Gastroesophageal sphincter (tissue), 4 donors: Measurements from ENCODE around the gene MVB12B. TPM values are rescaled to one million over a fixed set of nuclear protein-coding genes. Genes with fewer than 3 reads are reported as not detected.
"Not testable (repeated sequence)": the region's sequence is repeated elsewhere in the genome, so short reads cannot be mapped to it uniquely, and the experiment has no call there.

ENCODE experiments used
- ATAC-seq: fragments of 150-250 bp; one replicate; pipeline ENCODE4 v1.9.1; 2016; ENCODE audit warnings: mild to moderate bottlenecking, moderate library complexity
- H3K27ac ChIP-seq, 4 donors: fragments of 200-600 bp; sonication (generic) in 3 of 4; 1 replicate in 3 of 4; 2 replicates in 1 of 4; pipeline ENCODE4 v1.5.1; 2016 to 2019
- H3K27me3 ChIP-seq: fragments of 200-600 bp; sonication (generic); one replicate; pipeline ENCODE4 v1.5.1; 2019
- H3K36me3 ChIP-seq, 2 donors: fragments of 200-600 bp; sonication (generic); one replicate each; pipeline ENCODE4 v1.5.1; 2019; ENCODE audit warnings: control low read depth in 1 of 2
- H3K4me1 ChIP-seq, 3 donors: fragments of 200-600 bp; sonication (generic); 1 replicate in 2 of 3; 2 replicates in 1 of 3; pipeline ENCODE4 v1.5.1; 2016 to 2019; ENCODE audit warnings: control low read depth in 2 of 3
- H3K4me3 ChIP-seq, 2 donors: fragments of 200-600 bp; sonication (generic); one replicate each; pipeline ENCODE4 v1.5.1; 2019; ENCODE audit warnings: mild to moderate bottlenecking in 1 of 2, moderate library complexity in 1 of 2
- H3K9me3 ChIP-seq, 3 donors: fragments of 200-600 bp; sonication (generic); one replicate each; pipeline ENCODE4 v1.5.1; 2017 to 2019; ENCODE audit warnings: control low read depth in 2 of 3
- CTCF ChIP-seq, 4 experiments: fragments of 200-600 bp in 2 of 4; fragments of 450-650 bp in 2 of 4; sonication (generic) in 1 of 4; IDR thresholded peaks; one replicate each; pipeline ENCODE4 v1.5.1; 2017 to 2019; ENCODE audit warnings: antibody characterized with exemption in 4 of 4, mild to moderate bottlenecking in 2 of 4, moderate library complexity in 2 of 4
- EP300 ChIP-seq: sonication (generic); formaldehyde crosslinking; IDR thresholded peaks from one replicate; pipeline ENCODE4 v1.6.1; 2017; ENCODE audit warnings: antibody characterized with exemption, mild to moderate bottlenecking
- POLR2A ChIP-seq, 2 donors: fragments of 450-650 bp; IDR thresholded peaks; one replicate each; pipeline ENCODE4 v1.6.1; 2017; ENCODE audit warnings: antibody characterized with exemption in 2 of 2, mild to moderate bottlenecking in 2 of 2, moderate library complexity in 1 of 2
- POLR2AphosphoS5 ChIP-seq: sonication (generic); formaldehyde crosslinking; IDR thresholded peaks from one replicate; pipeline ENCODE4 v1.6.1; 2017; ENCODE audit warnings: antibody characterized with exemption
- WGBS, 2 donors: methylation state at CpG; one replicate each; pipeline ENCODE4 v1.1.5; 2018; ENCODE audit warnings: low coverage in 1 of 2; 5-methylcytosine and 5-hydroxymethylcytosine counted together
- total RNA-seq, 4 donors: library from RNA; depleted of rRNA; stranded (reverse); fragments of >200 nt; gene quantifications; one replicate each; pipeline ENCODE4 v1.1.0, GENCODE V29; 2016

Gene MVB12B
- total RNA-seq, 4 donors from 2014 or later: 12.0 to 25.2 (median 15.9) TPM

DNA sequence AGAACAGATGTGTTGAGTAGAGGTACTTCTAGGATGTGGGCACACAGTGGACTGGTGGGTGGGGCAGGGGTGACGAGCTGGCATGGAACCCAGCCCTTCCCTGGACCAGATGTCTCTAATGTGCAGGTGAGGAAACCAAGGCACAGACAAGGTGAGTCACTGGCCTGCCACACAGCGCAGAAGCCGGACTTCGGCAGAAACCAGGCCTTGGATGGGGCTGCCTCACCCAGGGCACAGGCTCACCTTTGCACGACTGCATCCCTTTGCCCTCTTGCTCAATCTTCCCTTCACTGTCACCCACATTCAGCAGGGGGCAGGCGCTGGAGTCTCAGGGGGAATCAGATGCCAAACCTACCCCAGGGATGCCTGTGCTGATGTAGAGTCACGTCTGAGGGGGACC is 221.7 kb downstream of the MVB12B start:
- TF ChIP-seq EP300 (no peak), POLR2AphosphoS5 (no peak), POLR2A (IDR thresholded peaks at IDR 0.05) (no peak), CTCF (IDR thresholded peaks at IDR 0.05) (no peak)
- 62% methylated on average over 3 of the region's 7 CpGs; no CpG with 5 or more reads in 1 of the 2 donors for WGBS, 2 donors
- Histone ChIP-seq H3K4me1 (no peaks in the 10 kb centered on the region), H3K27ac (no peak overlapping the region), H3K9me3 (no peaks in the 10 kb centered on the region), H3K27me3 (peaks cover 5% of the 10 kb centered on the region), H3K4me3 (no peak overlapping the region), H3K36me3 (no peaks in the 10 kb centered on the region)
- ATAC-seq: no peak

DNA sequence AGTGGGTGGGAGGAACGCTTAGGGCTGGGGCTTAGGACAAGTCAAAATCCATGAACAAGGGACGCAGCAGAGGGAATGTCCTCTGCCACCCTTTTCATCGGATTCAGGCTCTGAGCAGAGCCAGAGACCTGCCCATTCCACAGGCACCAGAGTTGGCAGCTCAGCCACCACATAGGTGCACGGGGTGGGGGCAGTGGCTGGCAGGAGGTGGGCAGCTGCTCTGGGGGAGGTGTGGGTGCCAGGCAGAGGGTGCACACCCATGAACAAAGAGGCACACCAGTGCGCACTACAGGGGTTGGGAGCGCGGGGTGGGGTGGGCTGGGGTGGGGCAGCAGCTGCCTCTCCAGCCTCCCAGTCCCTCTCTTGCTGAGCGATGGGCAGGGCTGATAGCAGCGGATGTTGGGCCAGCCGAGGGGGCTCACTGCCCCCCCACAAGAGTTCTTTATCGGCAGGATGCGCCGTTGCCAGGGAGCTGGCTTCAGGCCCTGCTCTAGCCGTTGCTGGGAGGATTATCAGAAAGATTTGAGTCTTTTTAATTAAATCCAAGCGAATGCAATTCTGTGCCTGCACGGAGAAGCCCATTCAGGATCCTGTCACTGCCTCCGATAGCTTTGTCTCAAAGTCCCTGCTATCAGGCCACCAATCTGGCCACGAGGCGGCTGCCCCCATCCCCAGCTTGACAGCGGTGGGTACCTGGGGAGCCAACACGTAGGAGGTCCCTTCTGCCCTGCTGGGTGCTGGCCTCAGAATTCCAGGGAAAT is 222.8 kb downstream of the MVB12B start:
- Histone ChIP-seq H3K27ac (no peak overlapping the region), H3K9me3 (no peaks in the 10 kb centered on the region), H3K4me3 (no peak overlapping the region), H3K36me3 (no peaks in the 10 kb centered on the region), H3K4me1 (no peaks in the 10 kb centered on the region), H3K27me3 (peaks cover 5% of the 10 kb centered on the region)
- WGBS, 2 donors: 83% methylated on average over 1 of the region's 21 CpGs; no CpG with 5 or more reads in 1 of the 2 donors
- ATAC-seq: no peak
- no peak for TF ChIP-seq EP300
- TF ChIP-seq CTCF (IDR thresholded peaks at IDR 0.05): no peak
- TF ChIP-seq POLR2AphosphoS5: no peak
- TF ChIP-seq POLR2A (IDR thresholded peaks at IDR 0.05): no peak

DNA sequence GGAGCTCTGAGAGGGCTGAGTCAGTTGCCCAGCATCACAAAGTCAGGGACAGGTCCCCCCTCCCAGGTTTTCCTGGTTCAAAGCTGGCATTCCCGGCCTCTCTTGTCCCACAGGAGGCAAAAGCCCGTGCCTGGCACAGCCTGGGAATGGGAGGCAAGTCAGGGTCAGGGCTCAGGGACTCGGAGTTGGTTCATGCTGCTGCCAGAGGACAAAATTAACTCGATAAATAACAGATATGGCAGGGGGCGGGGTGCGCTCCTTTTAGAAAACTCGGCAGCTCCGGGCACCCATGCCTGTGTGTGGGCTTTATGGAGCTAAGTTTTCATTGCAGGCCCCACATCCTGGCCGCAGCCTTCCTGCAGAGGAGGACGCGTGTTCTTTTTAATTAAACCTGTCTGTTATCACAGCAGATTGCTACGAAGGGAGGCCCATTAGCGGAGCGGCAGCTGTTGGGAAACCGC is 224.3 kb downstream of the MVB12B start:
- Histone ChIP-seq H3K4me3 (no peak overlapping the region), H3K27me3 (peaks cover 5% of the 10 kb centered on the region), H3K36me3 (no peaks in the 10 kb centered on the region), H3K27ac (no peak overlapping the region), H3K9me3 (no peaks in the 10 kb centered on the region), H3K4me1 (no peaks in the 10 kb centered on the region)
- TF ChIP-seq CTCF (IDR thresholded peaks at IDR 0.05) (no peak), POLR2A (IDR thresholded peaks at IDR 0.05) (no peak), EP300 (no peak), POLR2AphosphoS5 (no peak)
- no peak for ATAC-seq
- WGBS, 2 donors: 11% methylated on average over 3 of the region's 15 CpGs; no CpG with 5 or more reads in 1 of the 2 donors

DNA sequence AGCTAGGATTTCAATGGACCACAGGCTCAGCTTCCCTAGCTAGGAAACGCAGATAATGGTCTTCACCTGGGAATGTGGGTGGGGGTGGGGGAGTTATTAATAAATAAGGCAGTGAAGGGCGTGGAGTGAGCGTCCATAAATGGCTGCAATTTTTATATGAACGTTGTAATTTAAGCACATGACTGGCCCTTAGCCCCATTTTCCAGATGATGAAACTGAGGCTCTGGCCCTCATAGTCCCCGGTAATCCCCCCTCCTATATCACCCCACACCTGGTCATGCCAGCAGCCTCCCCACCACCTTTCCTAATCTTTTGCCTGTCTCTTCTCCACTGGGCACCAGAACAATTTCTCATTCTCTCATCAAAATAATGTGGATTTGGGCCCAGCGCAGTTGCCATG is 225.2 kb downstream of the MVB12B start:
- no peak for ATAC-seq
- H3K27ac ChIP-seq: no peak overlapping the region
- no peaks in the 10 kb centered on the region for H3K4me1 ChIP-seq
- H3K27me3 ChIP-seq: peaks cover 5% of the 10 kb centered on the region
- H3K4me3 ChIP-seq: no peak overlapping the region
- TF ChIP-seq CTCF (IDR thresholded peaks at IDR 0.05) (no peak), POLR2A (IDR thresholded peaks at IDR 0.05) (no peak), POLR2AphosphoS5 (no peak), EP300 (no peak)
- H3K36me3 ChIP-seq: no peaks in the 10 kb centered on the region
- WGBS, 2 donors: 85 to 87% methylated on average over 5 of the region's 6 CpGs
- H3K9me3 ChIP-seq: no peaks in the 10 kb centered on the region

GRCh38 chr9:126554292-126554691 is 227.7 kb downstream of the MVB12B start:
- ATAC-seq: no peak
- Histone ChIP-seq H3K27me3 (peaks cover under 1% of the 10 kb centered on the region), H3K27ac (no peak overlapping the region), H3K9me3 (no peaks in the 10 kb centered on the region), H3K4me1 (no peaks in the 10 kb centered on the region), H3K36me3 (no peaks in the 10 kb centered on the region), H3K4me3 (no peak overlapping the region)
- WGBS, 2 donors: no CpG with 5 or more reads among the region's 8 CpGs
- TF ChIP-seq EP300: no peak
- TF ChIP-seq CTCF (IDR thresholded peaks at IDR 0.05): no peak

DNA sequence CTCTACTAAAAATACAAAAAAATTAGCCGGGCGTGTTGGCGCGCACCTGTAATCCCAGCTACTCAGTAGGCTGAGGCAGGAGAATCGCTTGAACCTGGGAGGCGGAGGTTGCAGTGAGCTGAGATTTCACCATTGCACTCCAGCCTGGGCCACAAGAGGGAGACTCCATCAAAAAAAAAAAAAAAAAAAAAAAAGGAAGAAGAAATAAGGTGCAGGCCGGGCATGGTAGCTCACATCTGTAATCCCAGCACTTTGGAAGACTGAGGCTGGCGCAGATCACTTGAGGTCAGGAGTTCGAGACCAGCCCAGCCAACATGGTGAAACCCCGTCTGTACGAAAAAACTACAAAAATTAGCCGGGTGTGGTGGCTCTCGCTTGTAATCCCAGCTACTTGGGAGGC is 228.8 kb downstream of the MVB12B start:
- 83 to 94% methylated on average over 9 to 10 of the region's 13 CpGs for WGBS, 2 donors
- H3K9me3 ChIP-seq, ATAC-seq, H3K36me3 ChIP-seq, H3K4me1 ChIP-seq, H3K27me3 ChIP-seq, H3K27ac ChIP-seq, H3K4me3 ChIP-seq: not testable (repeated sequence)
